HUDEP-2 (cell line): ENCODE measurements around the gene SCUBE1.

ENCODE experiments used
- DNase-seq, 76 experiments: peaks; one replicate each; lab custom pipeline; 2025; ENCODE audit not compliant: unreplicated experiment in 76 of 76; lab: John Stamatoyannopoulos, UW

SCUBE1 gene

DNA sequence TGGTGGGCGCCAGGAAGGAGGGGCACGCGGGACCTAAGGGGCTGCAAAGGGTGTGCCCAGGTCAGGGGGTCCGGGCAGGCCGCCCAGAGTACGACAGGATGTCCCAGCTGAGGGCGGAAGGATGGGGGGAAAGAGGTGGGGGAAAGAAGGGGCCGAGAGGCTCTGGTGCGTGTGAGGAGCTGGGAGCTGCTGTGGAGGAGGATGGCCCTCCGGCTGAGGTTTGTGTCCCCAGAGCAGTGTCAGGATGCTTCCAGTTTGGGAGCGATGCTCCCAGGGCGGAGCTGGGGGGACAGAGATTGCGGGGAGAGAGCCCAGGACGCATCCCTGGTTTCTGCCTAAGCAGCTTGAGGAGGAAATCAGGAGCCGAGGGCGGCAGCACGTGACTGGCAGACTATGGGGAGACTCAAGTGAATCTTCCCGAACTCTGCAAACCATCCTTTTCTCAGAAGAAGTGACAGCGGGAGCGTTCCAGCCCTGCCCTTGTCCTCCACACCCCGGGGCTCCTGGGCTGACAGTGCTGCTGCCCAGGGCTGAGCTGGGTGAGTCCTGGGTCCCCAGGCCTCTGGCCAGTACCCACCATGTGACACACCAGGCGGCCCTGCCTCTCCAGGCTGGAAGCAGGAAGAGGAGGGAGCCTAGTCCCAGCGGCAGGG, 136.5 kb downstream of the SCUBE1 start:
- no peak for DNase-seq

DNA sequence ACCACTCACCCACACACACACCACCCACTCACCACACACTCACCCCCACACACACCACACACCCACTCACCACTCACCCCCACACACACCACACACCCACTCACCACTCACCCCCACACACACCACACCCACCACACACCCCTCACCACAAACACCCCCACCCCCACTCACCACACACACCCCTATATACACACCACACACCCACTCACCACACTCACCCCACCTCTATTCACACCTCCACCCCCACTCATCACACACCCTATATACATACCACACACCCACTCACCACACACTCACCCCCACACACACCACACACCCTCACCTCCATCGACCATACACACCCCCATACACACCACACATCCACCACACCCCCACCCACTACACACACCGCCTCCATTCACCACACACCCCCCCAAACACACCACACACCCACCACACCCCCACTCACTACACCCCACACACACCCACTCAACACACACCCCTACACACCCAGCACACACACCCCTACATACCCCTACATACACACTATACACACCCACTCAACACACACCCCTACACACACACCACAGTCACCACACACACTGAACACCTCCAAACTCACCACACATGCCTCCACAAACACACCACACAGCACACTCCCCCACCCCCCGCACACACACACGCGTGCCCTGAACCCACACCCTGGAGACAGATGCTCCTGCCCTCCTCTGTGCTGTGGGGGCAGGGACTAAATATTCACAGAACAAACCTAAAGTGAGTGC, 137.2 kb downstream of the SCUBE1 start:
- DNase-seq = peak in 8 of 76 experiments; percentile 8 to 34 (median 15)

DNA sequence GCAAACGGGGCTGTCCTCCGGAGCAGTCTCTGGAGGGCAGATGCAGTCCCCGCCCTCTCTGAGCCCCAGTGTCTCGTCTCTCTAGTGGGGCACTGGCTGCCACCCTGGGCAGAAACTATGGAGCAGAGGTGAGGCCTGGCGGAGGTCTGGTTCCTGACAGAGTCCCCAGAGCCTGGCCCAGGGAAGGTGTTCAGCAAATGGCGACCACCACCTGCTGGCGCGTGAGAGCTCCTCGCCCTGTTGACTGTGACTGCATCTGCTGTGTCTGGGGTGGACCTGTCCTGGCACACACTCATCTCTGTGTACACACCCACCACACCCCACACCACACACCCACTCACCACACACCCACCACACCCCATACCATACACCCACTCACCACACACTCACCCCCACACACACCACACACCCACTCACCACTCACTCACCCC, 137.9 kb downstream of the SCUBE1 start:
- peak in 43 of 76 experiments; percentile 12 to 66 (median 34) for DNase-seq

DNA sequence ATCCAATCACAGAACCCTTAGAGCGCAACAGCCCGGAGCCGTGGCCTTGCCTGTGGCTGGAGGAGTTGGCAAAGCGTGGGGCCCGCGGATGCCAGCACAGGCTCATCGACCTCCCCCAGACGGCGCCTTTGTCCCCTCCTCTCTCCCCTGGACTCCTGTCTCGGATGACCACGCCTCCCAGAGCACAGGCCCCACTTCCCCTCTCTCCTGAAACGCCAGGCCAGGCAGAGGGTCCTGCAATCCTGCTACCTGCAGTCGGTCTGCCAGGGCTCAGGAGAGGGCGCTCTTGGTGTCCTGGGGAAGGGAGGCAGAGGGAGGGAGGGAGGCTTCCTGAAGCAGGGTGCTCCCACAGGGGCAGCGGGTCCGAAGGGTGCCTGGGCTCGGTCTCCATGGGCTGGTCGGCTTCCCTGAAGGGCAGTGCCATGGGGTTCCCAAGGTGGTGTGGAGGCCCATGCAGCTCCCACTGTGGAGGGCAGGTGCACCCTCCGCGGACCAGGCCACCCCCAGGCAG, 139.6 kb downstream of the SCUBE1 start:
- DNase-seq = no peak

DNA sequence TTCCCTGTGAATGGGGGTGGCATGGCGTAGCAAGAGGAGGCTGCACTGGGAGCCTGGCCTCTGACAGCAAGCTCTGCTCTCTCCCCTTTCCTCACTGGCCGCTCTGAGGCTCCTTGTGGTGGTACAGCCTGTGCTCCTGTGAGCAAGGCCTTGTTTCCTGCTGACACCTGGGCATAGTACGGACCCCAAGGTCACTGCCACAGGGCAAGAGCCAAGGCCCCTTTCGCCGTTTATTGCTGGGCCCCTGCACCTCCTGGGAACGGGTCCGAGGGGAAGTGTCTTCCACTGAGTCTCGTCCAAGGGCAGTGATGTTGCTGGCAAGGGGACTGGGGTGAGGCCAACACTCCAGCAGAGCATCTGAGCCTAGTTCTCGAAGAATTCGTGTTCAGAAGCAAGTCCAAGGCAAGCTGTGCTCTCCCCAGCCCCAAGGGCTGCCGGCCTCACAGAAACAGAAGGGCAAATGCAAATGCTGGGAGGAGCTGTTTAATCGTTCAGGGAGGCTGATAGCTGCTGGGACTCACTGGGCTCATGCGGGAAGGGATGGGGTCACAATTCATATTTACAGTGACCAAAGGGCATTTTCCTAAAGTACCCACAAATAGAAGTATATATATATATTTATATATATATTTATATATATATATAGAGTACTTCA, 140.3 kb downstream of the SCUBE1 start:
- no peak for DNase-seq

DNA sequence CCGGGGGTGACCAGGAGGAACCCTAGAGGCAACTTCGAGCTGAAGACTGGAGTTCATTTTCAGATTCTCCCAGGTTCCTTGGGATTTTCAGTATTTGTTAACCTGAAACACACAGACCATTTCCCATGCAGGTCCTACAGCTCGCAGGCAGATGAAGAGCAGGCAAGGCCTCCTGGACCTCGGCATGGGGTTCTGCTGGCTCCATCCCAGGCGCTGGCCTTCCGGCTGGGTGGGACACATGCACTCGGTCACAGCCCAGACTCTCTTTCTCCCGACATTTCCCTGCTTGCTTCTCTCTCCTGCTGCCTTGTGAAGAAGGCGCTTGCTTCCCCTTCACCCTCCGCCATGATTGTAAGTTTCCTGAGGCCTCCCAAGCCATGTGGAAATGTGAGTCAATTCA, 140.8 kb downstream of the SCUBE1 start:
- DNase-seq = no peak

DNA sequence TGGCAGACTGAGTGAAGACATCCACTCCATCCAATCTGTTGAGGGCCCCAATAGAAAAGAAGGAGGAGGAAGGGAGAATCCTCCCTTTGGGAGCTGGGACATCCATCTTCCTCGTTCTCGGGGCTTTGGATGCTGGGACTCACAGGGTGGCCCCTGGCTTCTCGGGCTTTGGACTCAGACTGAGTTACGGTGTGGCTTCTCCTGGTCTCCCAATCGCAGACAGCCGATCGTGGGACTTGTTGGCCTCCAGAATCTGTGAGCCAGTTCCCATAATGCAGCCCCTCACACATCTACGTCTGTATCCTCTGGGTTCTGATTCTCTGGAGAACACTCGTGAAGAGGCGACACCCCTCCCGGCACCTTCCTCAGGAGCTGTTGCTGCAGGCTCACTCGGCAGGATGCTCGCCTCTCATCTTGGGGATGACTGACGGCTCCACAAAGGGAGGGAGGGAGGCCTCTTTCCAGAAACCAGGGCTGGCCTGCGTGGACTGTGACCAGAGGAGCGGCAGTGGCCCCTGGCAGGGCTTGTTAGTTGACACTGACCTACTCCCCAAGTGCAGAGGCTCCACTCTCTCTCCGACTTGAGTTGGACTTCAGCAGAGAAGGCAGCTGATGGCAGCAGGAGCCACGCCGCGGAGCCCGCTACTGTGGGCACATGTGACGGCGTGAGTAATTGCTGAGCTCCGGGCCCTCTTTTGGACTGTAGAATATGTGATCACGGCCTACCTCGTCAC, 141.5 kb downstream of the SCUBE1 start:
- DNase-seq = no peak

DNA sequence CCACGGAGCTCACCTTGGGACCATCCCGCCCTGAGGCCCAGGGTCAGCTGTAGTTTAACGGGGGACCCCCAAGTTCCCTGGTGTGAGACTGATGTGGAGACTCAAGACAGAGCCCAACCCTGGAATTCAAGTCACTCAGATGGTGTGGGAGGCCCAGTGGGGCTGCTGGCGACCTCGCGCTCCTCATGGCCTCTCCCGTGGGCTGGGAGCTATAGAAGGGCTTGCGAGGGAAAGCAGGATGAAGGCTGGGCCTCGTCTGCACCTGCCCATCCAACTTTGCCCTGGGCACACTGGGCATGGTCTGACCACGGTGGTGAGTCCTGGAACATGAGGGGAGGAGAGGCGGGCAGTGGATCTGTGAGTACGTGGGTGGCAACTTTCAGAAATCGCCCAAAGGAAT, 142.6 kb downstream of the SCUBE1 start:
- DNase-seq = no peak

DNA sequence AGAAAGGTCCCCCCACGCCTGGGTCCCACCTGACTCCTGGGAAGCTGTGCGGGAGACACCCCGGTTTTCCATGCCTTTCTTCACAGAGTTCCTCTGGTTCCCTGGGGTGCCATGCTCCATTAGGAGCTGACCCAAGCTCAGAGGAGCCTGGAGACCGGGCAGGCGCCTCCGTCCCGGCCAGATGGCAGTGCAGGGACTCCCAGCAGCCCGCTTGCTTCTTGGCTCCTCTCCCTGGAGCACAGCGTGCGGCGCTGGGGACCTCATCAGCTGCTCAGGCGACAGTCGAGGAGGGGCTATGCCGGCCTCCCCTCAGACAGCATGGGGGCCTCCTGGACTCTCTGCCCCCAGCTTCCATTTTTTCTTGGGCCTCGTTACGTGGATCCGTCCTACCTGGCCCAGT, 143.1 kb downstream of the SCUBE1 start:
- DNase-seq = no peak

DNA sequence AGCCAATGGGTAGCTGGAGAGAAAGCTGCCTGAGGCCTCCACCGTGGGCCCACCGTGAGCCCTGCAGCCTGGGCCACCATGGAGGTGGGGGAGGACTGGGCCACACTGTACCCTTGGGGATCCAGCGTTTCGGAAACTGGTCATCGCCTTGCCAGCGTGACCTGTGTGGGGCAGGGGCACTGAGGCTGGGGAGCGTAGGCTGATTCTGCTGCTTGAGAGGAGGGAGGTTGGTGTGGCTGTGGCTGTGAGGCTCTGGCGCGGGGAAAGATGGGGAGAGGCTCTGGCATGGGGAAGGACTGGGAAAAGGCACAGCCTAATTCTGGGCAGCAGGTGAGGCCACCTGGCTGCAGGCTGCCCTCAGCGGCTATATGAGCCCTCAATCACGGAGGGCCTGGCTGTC, 143.6 kb downstream of the SCUBE1 start:
- no peak for DNase-seq

DNA sequence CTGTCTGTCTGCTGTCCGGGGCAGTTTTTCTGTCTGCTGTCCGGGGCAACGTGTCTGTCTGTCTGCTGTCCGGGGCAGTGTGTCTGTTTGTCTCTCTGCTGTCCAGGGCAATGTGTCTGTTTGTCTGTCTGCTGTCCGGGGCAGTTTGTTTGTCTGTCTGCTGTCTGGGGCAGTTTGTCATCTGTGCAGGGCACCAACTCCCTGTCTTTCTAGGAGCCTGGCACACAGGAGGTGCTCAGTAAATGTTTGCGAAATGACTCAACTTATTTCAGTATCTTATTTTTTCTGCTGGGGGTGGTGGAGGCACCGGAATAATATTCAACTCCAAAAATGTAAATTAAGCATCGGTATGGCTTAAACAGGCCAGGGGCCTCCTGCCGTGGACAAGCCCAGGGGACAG, 144.2 kb downstream of the SCUBE1 start:
- DNase-seq = no peak

DNA sequence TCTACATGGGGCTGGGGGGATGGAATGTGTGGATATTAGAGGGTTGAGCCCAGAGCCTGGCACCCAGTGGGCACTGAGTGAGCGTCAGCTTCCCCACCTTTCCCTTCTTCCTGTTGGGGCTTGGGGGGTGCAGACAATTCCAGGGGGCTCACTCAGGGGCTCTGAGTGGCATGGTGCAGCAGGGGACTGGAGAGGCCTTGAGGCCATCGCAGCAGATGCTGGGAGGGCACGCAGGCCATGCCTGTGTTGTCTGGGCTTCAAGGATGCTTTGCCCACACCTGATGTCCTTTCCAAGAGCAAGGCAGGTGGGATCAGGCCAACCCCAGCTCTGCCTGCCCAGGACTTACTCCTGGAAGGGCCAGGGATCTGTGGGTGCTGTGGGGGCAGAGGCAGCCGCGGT, 145.0 kb downstream of the SCUBE1 start:
- DNase-seq = no peak

DNA sequence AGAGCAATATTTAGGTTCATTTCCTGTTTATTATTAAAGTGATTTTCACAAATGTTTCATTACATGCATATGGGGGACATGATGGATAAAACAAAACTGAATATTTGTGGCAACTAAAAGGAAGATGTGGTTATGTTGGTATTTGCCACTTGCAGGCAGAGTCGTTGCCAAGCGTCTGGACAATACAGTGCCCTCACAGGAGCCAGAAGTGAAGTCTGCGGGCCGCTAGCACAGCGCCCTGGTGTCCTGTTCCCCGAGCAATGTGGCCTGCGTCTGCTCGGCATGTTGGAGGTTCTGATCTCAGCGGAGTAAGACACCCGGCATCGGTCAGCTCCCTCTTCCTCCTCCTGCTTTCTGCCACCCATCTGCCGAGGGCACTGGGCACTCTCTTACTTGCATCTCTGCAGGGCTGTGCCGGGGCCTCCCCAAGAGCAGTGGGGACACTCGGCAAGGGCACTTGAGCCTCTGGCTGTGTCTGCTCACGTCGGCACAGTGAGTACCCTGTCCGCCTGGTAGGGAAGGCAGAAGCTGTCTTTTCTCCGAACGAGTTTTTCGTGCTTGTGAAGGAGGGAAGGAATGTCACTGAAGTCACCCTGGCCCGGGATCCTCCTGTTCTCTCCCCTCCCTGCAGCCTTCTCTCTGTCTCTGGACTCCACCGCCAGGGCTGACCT, 145.8 kb downstream of the SCUBE1 start:
- DNase-seq = no peak

DNA sequence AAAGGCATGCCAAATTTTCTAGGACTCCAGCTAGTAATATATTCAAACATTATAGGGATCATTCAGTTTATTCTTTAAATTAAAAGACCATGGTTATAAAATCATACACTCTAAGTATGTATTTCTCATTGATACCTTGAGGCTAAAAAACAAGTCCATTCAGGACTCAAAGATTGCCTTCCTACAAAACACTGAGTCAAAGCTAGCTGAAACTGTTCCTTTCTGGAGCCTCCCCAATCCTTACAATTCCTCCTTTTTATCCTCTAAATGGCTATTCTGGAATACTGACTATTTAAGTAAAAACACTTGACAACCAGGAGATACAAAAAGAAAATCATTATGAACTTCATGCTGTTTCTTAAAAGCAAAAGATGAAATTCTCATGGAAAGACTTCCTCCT, 151.3 kb downstream of the SCUBE1 start:
- no peak for DNase-seq

DNA sequence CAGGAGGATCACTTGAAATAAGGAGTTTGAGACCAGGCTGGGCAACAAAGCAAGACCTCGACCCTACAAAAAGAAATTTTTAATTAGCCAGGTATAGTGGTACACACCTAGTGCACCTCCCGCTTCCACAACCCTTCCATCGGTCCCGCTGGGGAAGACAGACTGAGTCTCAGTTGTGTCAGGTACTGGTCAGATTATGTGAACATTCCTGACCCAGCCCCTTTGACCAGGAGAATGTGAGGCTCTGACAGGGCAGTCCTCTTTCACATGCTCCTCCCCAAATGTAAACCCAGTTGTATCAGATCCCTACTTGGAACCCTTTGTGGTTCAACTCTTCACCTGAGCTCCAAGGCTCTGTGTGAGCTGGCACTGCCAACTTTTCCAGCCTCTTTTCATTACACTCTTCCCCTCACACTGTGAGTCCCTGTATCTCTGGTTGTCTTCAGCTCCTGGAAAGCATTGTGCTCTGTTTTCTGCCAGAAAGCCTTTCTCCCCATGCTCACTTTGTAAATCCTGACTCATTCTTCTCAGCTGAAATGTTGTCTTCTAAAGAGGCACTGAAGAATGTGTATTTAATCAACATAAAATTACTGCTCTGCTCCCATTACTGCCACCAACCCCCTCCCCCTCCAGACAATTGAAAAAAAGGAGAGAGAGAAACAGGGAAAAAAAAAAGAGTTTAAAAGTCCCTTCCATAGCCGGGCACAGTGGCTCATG, 154.2 kb downstream of the SCUBE1 start:
- no peak for DNase-seq

DNA sequence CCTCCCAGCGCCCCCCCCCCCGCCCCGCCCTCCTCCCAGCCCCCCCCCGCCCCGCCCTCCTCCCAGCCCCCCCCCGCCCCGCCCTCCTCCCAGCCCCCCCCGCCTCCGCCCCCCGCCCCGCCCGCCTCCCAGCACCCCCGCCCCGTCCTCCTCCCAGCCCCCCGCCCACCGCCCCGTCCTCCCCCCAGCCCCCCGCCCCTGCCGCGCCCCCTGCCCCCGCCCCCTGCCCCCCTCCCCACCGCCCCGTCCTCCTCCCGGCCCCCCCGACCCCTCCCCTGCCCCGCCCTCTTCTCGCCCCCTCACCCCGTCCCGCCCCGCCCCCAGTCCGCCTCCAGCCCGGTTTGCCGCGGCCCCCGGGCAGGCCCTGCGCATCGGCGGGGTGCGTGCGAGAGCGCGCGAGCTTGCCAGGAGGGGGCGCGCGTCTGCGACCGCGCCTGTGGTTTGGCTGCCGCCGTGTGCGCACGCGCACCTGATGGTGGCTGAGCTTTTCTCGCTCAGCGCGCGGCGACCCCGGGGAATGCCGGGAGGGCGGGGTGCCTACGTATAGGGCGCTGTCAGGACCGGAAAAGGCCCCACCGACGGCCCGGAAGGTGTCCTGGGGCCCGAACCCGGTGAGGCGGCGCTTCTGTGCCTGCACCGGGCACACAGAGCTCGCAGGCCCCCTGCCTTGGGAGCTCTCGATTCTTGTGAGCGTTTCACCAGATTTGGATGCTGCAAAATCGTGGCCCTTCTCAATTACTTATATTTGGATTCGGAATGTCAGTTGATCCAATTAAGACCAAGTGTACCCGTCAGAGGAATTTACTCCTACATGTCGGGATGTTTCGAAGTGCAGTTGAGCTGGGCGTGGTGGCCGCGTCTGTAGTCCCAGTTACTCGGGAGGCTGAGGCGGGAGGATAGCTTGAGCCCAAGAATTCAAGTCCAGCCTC, 155.7 kb downstream of the SCUBE1 start:
- peak in 74 of 76 experiments; percentile 49 to 97 (median 94) for DNase-seq

DNA sequence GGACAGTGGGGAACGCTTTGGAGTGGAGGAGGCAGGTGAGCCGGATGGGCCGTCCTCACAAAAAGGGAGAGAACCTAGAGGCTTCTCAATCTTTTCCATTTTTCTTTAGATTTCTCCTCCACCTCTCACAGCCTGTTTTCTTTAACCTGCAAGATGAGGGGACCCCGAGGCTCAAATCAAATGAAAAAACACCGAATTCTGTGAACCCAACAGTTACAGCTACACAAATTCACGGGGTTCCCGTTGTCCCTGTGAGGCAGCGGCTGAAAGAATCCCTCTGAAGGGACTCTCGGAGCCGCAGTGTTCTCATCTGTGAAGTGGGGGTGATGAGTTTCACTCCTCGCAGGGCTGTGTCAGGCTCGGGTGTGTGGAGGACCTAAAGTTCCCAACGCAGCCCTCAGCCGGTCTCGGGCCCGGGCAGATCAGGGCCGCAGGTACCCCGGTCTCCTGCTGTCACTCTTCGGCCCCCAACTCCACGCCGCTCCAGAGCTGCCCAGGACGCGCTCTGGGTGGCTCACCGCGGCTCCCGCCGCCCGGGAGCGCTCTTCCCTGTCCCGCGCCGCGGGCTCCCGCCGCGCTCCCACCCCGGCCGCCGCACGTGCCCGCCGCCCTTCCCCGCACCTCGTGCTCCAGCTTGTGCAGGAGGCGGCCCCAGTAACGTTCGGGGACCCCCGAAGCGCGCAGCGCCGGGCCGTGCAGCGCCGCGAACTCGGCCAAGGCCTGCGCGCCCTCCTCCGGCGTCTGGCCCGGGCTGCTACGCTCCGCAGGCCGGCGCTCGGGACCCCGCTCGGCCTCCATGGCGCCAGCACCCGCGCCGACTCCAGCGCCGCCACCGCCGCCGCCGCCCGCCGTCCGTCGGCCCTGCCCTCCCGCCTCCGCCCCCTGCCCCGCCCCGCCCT, 156.7 kb downstream of the SCUBE1 start, which contains the start of gene TTLL12:
TTLL12 (minus strand) TSS at position 863 of the 899 bp plus-strand sequence; CDS start at position 798, 65 bp downstream.
- peak in 41 of 76 experiments; percentile 4 to 62 (median 37) for DNase-seq
